ENCODE data around the gene RPP30.

Gene RPP30

GRCh38 chr10:90945491-90946070, 73.8 kb downstream of the RPP30 start:
- Histone ChIP-seq H3K4me1 (ENCODE audit: insufficient read depth, low read length, poor library complexity, severe bottlenecking) (peaks cover 42% of the 10 kb centered on the region), H4K20me1 (ENCODE audit: insufficient read depth, low read length, poor library complexity, severe bottlenecking) (no peaks in the 10 kb centered on the region), H3K27me3 (ENCODE audit: insufficient read depth, low read length, poor library complexity, severe bottlenecking) (no peaks in the 10 kb centered on the region), H2AFZ (ENCODE audit: low read length) (no peak overlapping the region), H3K9ac (ENCODE audit: low read depth, low read length, poor library complexity, severe bottlenecking) (peak overlapping the region; percentile 66), H3K9me3 (ENCODE audit: insufficient read depth, low read depth, low read length) (no peaks in the 10 kb centered on the region), H3K9me2 (replicated peaks; ENCODE audit: low read depth, low read length) (no peaks in the 10 kb centered on the region), H3K4me3 (ENCODE audit: low read length, poor library complexity, severe bottlenecking) (no peak overlapping the region), H3K4me2 (ENCODE audit: low read depth, low read length, poor library complexity, severe bottlenecking) (no peak overlapping the region), H3K36me3 (ENCODE audit: insufficient read depth, low read length) (no peaks in the 10 kb centered on the region), H3K79me2 (ENCODE audit: insufficient read depth, low read length) (no peaks in the 10 kb centered on the region), H3F3A (ENCODE audit: low read depth) (no peaks in the 10 kb centered on the region)
- TF ChIP-seq EZH2phosphoT487 (IDR thresholded peaks at IDR 0.05; ENCODE audit: borderline replicate concordance) (no peak), CTCF (conservative IDR thresholded peaks at IDR 0.05; ENCODE audit: low read length) (no peak)

GRCh38 chr10:90947030-90947960, 75.5 kb downstream of the RPP30 start:
- Histone ChIP-seq H3F3A (ENCODE audit: low read depth) (no peaks in the 10 kb centered on the region), H3K9me3 (ENCODE audit: insufficient read depth, low read depth, low read length) (no peaks in the 10 kb centered on the region), H3K9me2 (replicated peaks; ENCODE audit: low read depth, low read length) (no peaks in the 10 kb centered on the region), H3K4me2 (ENCODE audit: low read depth, low read length, poor library complexity, severe bottlenecking) (peak overlapping the region; percentile 49), H4K20me1 (ENCODE audit: insufficient read depth, low read length, poor library complexity, severe bottlenecking) (no peaks in the 10 kb centered on the region), H3K4me3 (ENCODE audit: low read length, poor library complexity, severe bottlenecking) (peak overlapping the region; percentile 57), H3K9ac (ENCODE audit: low read depth, low read length, poor library complexity, severe bottlenecking) (peak overlapping the region; percentile 66), H2AFZ (ENCODE audit: low read length) (peak overlapping the region; percentile 37; the same call in 1 of the 2 replicates), H3K4me1 (ENCODE audit: insufficient read depth, low read length, poor library complexity, severe bottlenecking) (peaks cover 42% of the 10 kb centered on the region), H3K79me2 (ENCODE audit: insufficient read depth, low read length) (no peaks in the 10 kb centered on the region), H3K36me3 (ENCODE audit: insufficient read depth, low read length) (no peaks in the 10 kb centered on the region), H3K27me3 (ENCODE audit: insufficient read depth, low read length, poor library complexity, severe bottlenecking) (no peaks in the 10 kb centered on the region)
- TF ChIP-seq EZH2phosphoT487 (IDR thresholded peaks at IDR 0.05; ENCODE audit: borderline replicate concordance), result no peak
